IPS-20b (cell line): ENCODE results near the gene TTC19.

ENCODE experiments used
- H3K27ac ChIP-seq: one replicate; pipeline ENCODE4 v1.5.1; 2013; ENCODE audit warnings: low read length
- H3K27me3 ChIP-seq: 2 replicates; pipeline ENCODE4 v1.6.1; 2013; ENCODE audit warnings: mild to moderate bottlenecking, low read length, inconsistent platforms; ENCODE audit not compliant: insufficient read depth
- H3K36me3 ChIP-seq: 2 replicates; pipeline ENCODE4 v1.6.1; 2013; ENCODE audit warnings: low read depth, mild to moderate bottlenecking, inconsistent platforms, low read length, moderate library complexity; ENCODE audit not compliant: insufficient read depth
- H3K4me1 ChIP-seq: 2 replicates; pipeline ENCODE4 v1.6.1; 2013; ENCODE audit warnings: mild to moderate bottlenecking, control low read depth, inconsistent platforms, low read length, moderate library complexity; ENCODE audit not compliant: insufficient read depth
- H3K4me3 ChIP-seq: 2 replicates; pipeline ENCODE4 v1.5.1; 2013; ENCODE audit warnings: mild to moderate bottlenecking, low read length, inconsistent platforms
- H3K9ac ChIP-seq: 2 replicates; pipeline ENCODE4 v1.6.1; 2013; ENCODE audit warnings: low read depth, mild to moderate bottlenecking, inconsistent platforms, low read length, moderate library complexity
- H3K9me3 ChIP-seq: 2 replicates; pipeline ENCODE4 v1.6.1; 2013; ENCODE audit warnings: mild to moderate bottlenecking, low read depth, low read length, inconsistent platforms; ENCODE audit not compliant: insufficient read depth

Gene TTC19

DNA sequence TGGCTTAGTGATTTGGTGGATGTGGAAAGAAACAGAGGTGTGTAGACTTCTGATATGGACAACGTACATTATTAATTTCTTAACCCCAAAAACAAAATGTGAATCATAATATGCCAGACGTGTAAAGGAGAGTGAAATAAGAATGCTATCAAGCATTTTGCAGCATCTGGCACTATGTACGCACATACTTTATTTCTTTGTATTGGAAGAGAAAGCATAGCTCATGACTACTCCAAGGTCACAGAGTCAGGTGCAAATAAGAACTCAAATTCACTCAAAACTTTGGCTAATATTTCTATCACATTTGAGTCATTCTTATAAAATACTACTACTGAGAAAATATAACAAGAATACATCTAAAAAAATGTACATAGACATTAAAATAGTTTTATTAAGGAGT is 74.8 kb downstream of the TTC19 start:
- Histone ChIP-seq H3K4me1 (no peaks in the 10 kb centered on the region), H3K36me3 (peaks cover 88% of the 10 kb centered on the region), H3K27me3 (no peaks in the 10 kb centered on the region), H3K27ac (no peak overlapping the region), H3K9ac (no peak overlapping the region), H3K4me3 (no peak overlapping the region), H3K9me3 (no peaks in the 10 kb centered on the region)

DNA sequence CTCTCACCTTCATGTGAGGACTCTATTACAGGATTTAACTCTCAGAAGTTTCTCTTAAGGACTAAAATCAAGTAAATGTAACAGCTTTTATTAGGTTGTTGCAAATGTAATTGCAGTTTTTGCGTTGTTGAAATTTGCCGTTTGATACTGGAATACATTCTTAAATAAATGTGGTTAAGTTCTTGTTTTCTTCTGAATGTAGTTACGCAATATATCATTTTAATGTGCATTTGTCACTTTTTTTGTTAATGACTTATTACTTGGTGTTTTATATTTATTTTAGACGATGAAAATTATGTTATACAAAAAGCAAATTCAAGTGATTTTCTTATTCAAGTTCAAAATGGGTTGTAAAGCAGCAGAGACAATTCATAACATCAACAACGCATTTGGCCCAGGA is 76.3 kb downstream of the TTC19 start:
- Histone ChIP-seq H3K27ac (no peak overlapping the region), H3K9ac (no peak overlapping the region), H3K4me3 (no peak overlapping the region), H3K36me3 (peaks cover 85% of the 10 kb centered on the region), H3K27me3 (no peaks in the 10 kb centered on the region), H3K4me1 (no peaks in the 10 kb centered on the region), H3K9me3 (no peaks in the 10 kb centered on the region)
